HepG2 (cell line): Measurements from ENCODE around the gene RUSC1. TPM values are rescaled to one million over a fixed set of nuclear protein-coding genes. Genes with fewer than 3 reads are reported as not detected.

Experiments
- ATAC-seq: fragments of 200-7000 bp; cut with Tn5 transposase; 3 replicates; pipeline ENCODE4 v1.9.1; 2020; ENCODE audit warnings: mild to moderate bottlenecking, moderate library complexity
- BruUV-seq: library from RNA; stranded (reverse); fragments of 400-500 nt; replicated peaks from 2 replicates; lab custom pipeline; 2021; lab: Mats Ljungman, UMichigan
- CTCF ChIA-PET: fragments of 300-600 bp; formaldehyde crosslinking; extraction: SDS; loops from one replicate; lab custom pipeline; 2021; ENCODE audit warnings: low total read pairs, inconsistent platforms, low intra/inter-chr PET ratio; lab: Yijun Ruan, JAX
- POLR2A ChIA-PET: fragments of 350-600 bp; sonication (Branson Sonifier 250); formaldehyde crosslinking; loops from one replicate; lab custom pipeline; 2020; ENCODE audit warnings: antibody characterized with exemption, inconsistent platforms; lab: Yijun Ruan, JAX
- DNase-seq: peaks from one replicate; pipeline ENCODE4 v3.0.0-alpha.2; 2015; ENCODE audit warnings: low spot score
- FAIRE-seq: peaks from 3 replicates; lab custom pipeline; 2011; peaks lifted over from hg19 to GRCh38; lab: Jason Lieb, UNC
- H2AFZ ChIP-seq: one replicate; pipeline ENCODE4 v1.6.1; 2011; ENCODE audit warnings: low read length, inconsistent platforms
- H3K27ac ChIP-seq: fragments of 300-600 bp; 3 replicates; pipeline ENCODE4 v1.8.0; 2011; ENCODE audit warnings: mixed run types, mild to moderate bottlenecking, mixed read lengths, low read length, inconsistent platforms; ENCODE audit not compliant: insufficient read depth; ENCODE audit errors: extremely low read length
- H3K27me3 ChIP-seq, 2 experiments: fragments of 200-600 bp in 1 of 2; 2 replicates in 1 of 2; 3 replicates in 1 of 2; pipeline versions ENCODE4 v1.6.0 to v1.8.0; 2011; ENCODE audit warnings: low read length in 2 of 2, mild to moderate bottlenecking in 2 of 2, moderate library complexity in 2 of 2, inconsistent platforms in 1 of 2; ENCODE audit not compliant: insufficient read depth in 2 of 2, control insufficient read depth in 1 of 2
- H3K36me3 ChIP-seq, 2 experiments: fragments of 200-600 bp in 1 of 2; replicated peaks in 1 of 2; 2 replicates in 1 of 2; 3 replicates in 1 of 2; pipeline versions ENCODE4 v1.5.1 to v1.8.0; 2011; ENCODE audit warnings: low read length in 2 of 2, inconsistent platforms in 1 of 2; ENCODE audit not compliant: insufficient read depth in 2 of 2, control insufficient read depth in 1 of 2
- H3K4me1 ChIP-seq: 2 replicates; pipeline ENCODE4 v1.5.1; 2012; ENCODE audit warnings: low read length, inconsistent platforms; ENCODE audit not compliant: insufficient read depth
- H3K4me2 ChIP-seq: 2 replicates; pipeline ENCODE4 v1.6.0; 2011; ENCODE audit warnings: low read depth, low read length, inconsistent platforms
- H3K4me3 ChIP-seq, 3 experiments: fragments of 200-600 bp in 1 of 3; sonication (generic), shearing (Covaris generic) in 1 of 3; replicated peaks in 1 of 3; 2 replicates each; pipeline ENCODE4 v1.5.1; 2011 to 2016; ENCODE audit warnings: low read length in 3 of 3, inconsistent platforms in 2 of 3, low read depth in 2 of 3, mild to moderate bottlenecking in 2 of 3, control low read depth in 1 of 3, mixed read lengths in 1 of 3; ENCODE audit not compliant: insufficient read depth in 1 of 3
- H3K79me2 ChIP-seq: one replicate; pipeline ENCODE4 v1.6.1; 2011; ENCODE audit warnings: low read length, inconsistent platforms; ENCODE audit not compliant: insufficient read depth
- H3K9ac ChIP-seq: 2 replicates; pipeline ENCODE4 v1.6.0; 2011; ENCODE audit warnings: mild to moderate bottlenecking, low read depth, low read length, inconsistent platforms; ENCODE audit not compliant: insufficient read depth
- H3K9me3 ChIP-seq: 2 replicates; pipeline ENCODE4 v1.5.1; 2012; ENCODE audit warnings: mild to moderate bottlenecking, low read length
- H4K20me1 ChIP-seq: 2 replicates; pipeline ENCODE4 v1.6.0; 2011; ENCODE audit warnings: inconsistent platforms, mild to moderate bottlenecking, low read length, moderate library complexity; ENCODE audit not compliant: insufficient read depth
- BRD4 ChIP-seq: sonication (generic); formaldehyde crosslinking; IDR thresholded peaks from 2 replicates; pipeline ENCODE4 v1.4.0; 2020; ENCODE audit warnings: missing genetic modification reagents
- MZF1 ChIP-seq: sonication (generic); formaldehyde crosslinking; IDR thresholded peaks from 2 replicates; pipeline ENCODE4 v1.8.1; 2023; ENCODE audit warnings: mild to moderate bottlenecking, missing genetic modification reagents, borderline replicate concordance
- PTBP1 ChIP-seq: fragments of 200-400 bp; formaldehyde crosslinking; IDR thresholded peaks from 2 replicates; pipeline ENCODE4 v1.6.1; 2018; ENCODE audit warnings: low read length, low read depth; ENCODE audit not compliant: poor library complexity, severe bottlenecking
- SATB2 ChIP-seq: sonication (generic); formaldehyde crosslinking; IDR thresholded peaks from 2 replicates; pipeline ENCODE4 v1.5.0; 2020; ENCODE audit warnings: missing genetic modification reagents
- SMAD9 ChIP-seq: sonication (generic); formaldehyde crosslinking; IDR thresholded peaks from 2 replicates; pipeline ENCODE4 v1.5.1; 2020; ENCODE audit warnings: mild to moderate bottlenecking, missing genetic modification reagents
- SMARCE1 ChIP-seq: fragments of 450-650 bp; IDR thresholded peaks from 2 replicates; pipeline ENCODE4 v1.6.1; 2017; ENCODE audit warnings: borderline replicate concordance
- SP1 ChIP-seq, 2 experiments: fragments of 450-650 bp in 1 of 2; sonication (generic) in 1 of 2; formaldehyde crosslinking in 1 of 2; IDR thresholded peaks; 2 replicates each; pipeline versions ENCODE4 v1.4.0 to v1.6.1; 2016 to 2020; ENCODE audit warnings: missing genetic modification reagents in 1 of 2
- TEAD2 ChIP-seq: sonication (generic); formaldehyde crosslinking; IDR thresholded peaks from 2 replicates; pipeline ENCODE4 v1.9.0; 2021; ENCODE audit warnings: missing genetic modification reagents
- XBP1 ChIP-seq: sonication (generic); formaldehyde crosslinking; IDR thresholded peaks from 2 replicates; pipeline ENCODE4 v1.5.0; 2020; ENCODE audit warnings: missing genetic modification reagents
- ZNF678 ChIP-seq: sonication (generic); formaldehyde crosslinking; IDR thresholded peaks from 2 replicates; pipeline ENCODE4 v1.4.0; 2020; ENCODE audit warnings: mild to moderate bottlenecking, missing genetic modification reagents
- ZNF792 ChIP-seq: IDR thresholded peaks from 2 replicates; pipeline ENCODE4 v1.6.1; 2016
- WGBS: methylation state at CpG from one replicate; pipeline ENCODE4 v1.1.6; 2017; ENCODE audit warnings: low lambda C conversion rate; 5-methylcytosine and 5-hydroxymethylcytosine counted together
- in situ Hi-C: cut with HindIII; loops from 2 replicates; pipeline ENCODE4 v1.10.0; 2017; ENCODE audit warnings: low pct_unique_long_range_greater_than_20kb; ENCODE audit not compliant: extremely low pct_ligation_motif_present
- intact Hi-C: fragments of 100-400 bp; cut with micrococcal nuclease; formaldehyde crosslinking; loops from one replicate; pipeline ENCODE4 v1.10.0; 2022; ENCODE audit not compliant: unreplicated experiment
- polyA plus RNA-seq, 8 experiments: library from polyadenylated mRNA; depleted of rRNA in 3 of 8; stranded (reverse) in 7 of 8; unstranded in 1 of 8; fragments of >200 nt; fragmentation: Illumina TruSeq in 4 of 8; extraction: Trizol in 4 of 8; gene quantifications; 2 replicates each; pipeline versions ENCODE4 v1.2.1 to v1.2.3, GENCODE V29; 2011 to 2016; ENCODE audit warnings: low read depth in 4 of 8, missing spikeins in 1 of 8, mixed read lengths in 1 of 8; ENCODE audit not compliant: insufficient read depth in 1 of 8
- total RNA-seq, 5 experiments: library from RNA; depleted of rRNA; stranded (reverse); fragments of >200 nt; fragmentation: Illumina TruSeq; extraction: Trizol; gene quantifications; 2 replicates each; pipeline ENCODE4 v1.2.3, GENCODE V29; 2016; ENCODE audit warnings: low read depth in 1 of 5
- TF ChIP-seq, protein P1 (sequence below): IDR thresholded peaks from 2 replicates; pipeline ENCODE4 v1.6.1; 2018; ENCODE audit warnings: missing genetic modification reagents, mild to moderate bottlenecking, missing compliant biosample characterization
- TF ChIP-seq, protein P2 (sequence below): sonication (generic); formaldehyde crosslinking; IDR thresholded peaks from 2 replicates; pipeline ENCODE4 v1.5.0; 2020; ENCODE audit warnings: missing genetic modification reagents, mild to moderate bottlenecking, borderline replicate concordance
- TF ChIP-seq, protein P3 (sequence below): IDR thresholded peaks from 2 replicates; pipeline ENCODE4 v1.6.1; 2016; ENCODE audit warnings: missing compliant biosample characterization, missing genetic modification reagents, borderline replicate concordance
- TF ChIP-seq, protein P4 (sequence below): sonication (generic); formaldehyde crosslinking; IDR thresholded peaks from 2 replicates; pipeline ENCODE4 v1.8.0; 2022; ENCODE audit warnings: missing genetic modification reagents, mild to moderate bottlenecking, moderate library complexity, borderline replicate concordance
- TF ChIP-seq, protein P5 (sequence below): sonication (generic); formaldehyde crosslinking; IDR thresholded peaks from 2 replicates; pipeline ENCODE4 v1.5.0; 2020; ENCODE audit warnings: missing genetic modification reagents
- TF ChIP-seq, protein P6 (sequence below): IDR thresholded peaks from 2 replicates; pipeline ENCODE4 v1.6.1; 2016

RUSC1 gene
- total and polyA plus RNA-seq, 2 of the 13 experiments (the other 11 are each of a cell fraction or from before 2014, with no cell fraction given), result 18.7 to 20.4 TPM

DNA sequence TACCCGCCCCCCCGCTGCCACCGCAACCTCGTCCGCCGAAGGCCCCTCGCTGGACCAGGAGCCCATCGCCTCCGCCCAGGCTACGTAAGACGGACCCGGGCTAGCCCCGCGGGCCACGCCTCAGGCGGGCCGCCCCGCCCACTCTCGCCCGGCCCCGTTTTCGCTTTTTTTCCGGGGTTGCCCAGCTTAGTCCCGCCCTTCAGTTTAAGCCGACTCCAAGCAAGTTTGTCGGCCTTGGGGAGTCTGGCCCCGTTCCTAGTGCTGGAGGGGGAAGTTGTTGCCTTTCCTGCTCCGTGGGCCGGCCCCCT lies 3.0 kb downstream of the RUSC1 start:
- peaks cover 3 to 30% of the 10 kb centered on the region in 2 experiments; a peak in 4 of 5 replicates for H3K36me3 ChIP-seq
- peak overlapping the region; percentile 71 for H3K27ac ChIP-seq
- H3K27me3 ChIP-seq, result no peaks in the 10 kb centered on the region; a peak in 1 of 5 replicates
- in situ Hi-C loops (no loop called here), intact Hi-C loops (loop anchor here (1.0 to 5.0 kb wide), 5 partner anchors 15 to 269 kb away; partner anchors contain the start of genes FDPS, HCN3, MTX1 and THBS3)
- peak overlapping the region; percentile 80 for H3K4me2 ChIP-seq
- peak overlapping the region; percentile 80 to 94 (median 81); a peak in 5 of 6 replicates for H3K4me3 ChIP-seq
- H3K9me3 ChIP-seq, result no peaks in the 10 kb centered on the region
- no peaks in the 10 kb centered on the region; the same call in none of the 2 replicates for H4K20me1 ChIP-seq
- peaks cover 36% of the 10 kb centered on the region for H3K4me1 ChIP-seq
- FAIRE-seq (no peak), DNase-seq (peak; percentile 75), ATAC-seq (peak; percentile 55)
- no peak overlapping the region for H2AFZ ChIP-seq
- ChIA-PET CTCF (interaction anchor here (1.0 to 4.5 kb wide), 5 partner anchors 43 to 117 kb away, joined by 3 to 71 read pairs (median 3); partner anchors contain the start of gene HCN3), POLR2A (interaction anchor here (0.5 to 4.3 kb wide), 14 partner anchors 13 to 82 kb away, joined by 3 to 38 read pairs (median 4); partner anchors contain the start of genes CLK2, ENTREP3, FDPS and HCN3)
- BruUV-seq, result no TSS peak
- WGBS, result 2% methylated on average over 10 of the region's 29 CpGs
- peak overlapping the region; percentile 69 for H3K9ac ChIP-seq
- H3K79me2 ChIP-seq, result peaks cover 5% of the 10 kb centered on the region
- TF ChIP-seq, protein P1, sequence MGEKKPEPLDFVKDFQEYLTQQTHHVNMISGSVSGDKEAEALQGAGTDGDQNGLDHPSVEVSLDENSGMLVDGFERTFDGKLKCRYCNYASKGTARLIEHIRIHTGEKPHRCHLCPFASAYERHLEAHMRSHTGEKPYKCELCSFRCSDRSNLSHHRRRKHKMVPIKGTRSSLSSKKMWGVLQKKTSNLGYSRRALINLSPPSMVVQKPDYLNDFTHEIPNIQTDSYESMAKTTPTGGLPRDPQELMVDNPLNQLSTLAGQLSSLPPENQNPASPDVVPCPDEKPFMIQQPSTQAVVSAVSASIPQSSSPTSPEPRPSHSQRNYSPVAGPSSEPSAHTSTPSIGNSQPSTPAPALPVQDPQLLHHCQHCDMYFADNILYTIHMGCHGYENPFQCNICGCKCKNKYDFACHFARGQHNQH, result no peak
- TF ChIP-seq SP1 (IDR thresholded peaks at IDR 0.05), result no peak
- TF ChIP-seq SP1 (CRISPR knock-in tag; IDR thresholded peaks at IDR 0.05), result peak; percentile 62; the same call in 1 of the 2 replicates
- TF ChIP-seq SMARCE1, result no peak
- TF ChIP-seq, protein P2, sequence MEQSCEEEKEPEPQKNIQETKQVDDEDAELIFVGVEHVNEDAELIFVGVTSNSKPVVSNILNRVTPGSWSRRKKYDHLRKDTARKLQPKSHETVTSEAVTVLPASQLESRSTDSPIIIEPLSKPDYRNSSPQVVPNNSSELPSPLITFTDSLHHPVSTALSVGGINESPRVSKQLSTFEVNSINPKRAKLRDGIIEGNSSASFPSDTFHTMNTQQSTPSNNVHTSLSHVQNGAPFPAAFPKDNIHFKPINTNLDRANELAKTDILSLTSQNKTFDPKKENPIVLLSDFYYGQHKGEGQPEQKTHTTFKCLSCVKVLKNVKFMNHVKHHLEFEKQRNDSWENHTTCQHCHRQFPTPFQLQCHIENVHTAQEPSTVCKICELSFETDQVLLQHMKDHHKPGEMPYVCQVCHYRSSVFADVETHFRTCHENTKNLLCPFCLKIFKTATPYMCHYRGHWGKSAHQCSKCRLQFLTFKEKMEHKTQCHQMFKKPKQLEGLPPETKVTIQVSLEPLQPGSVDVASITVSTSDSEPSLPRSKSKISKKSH (CRISPR knock-in tag), result no peak
- TF ChIP-seq, protein P3, sequence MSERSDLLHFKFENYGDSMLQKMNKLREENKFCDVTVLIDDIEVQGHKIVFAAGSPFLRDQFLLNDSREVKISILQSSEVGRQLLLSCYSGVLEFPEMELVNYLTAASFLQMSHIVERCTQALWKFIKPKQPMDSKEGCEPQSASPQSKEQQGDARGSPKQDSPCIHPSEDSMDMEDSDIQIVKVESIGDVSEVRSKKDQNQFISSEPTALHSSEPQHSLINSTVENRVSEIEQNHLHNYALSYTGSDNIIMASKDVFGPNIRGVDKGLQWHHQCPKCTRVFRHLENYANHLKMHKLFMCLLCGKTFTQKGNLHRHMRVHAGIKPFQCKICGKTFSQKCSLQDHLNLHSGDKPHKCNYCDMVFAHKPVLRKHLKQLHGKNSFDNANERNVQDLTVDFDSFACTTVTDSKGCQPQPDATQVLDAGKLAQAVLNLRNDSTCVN (CRISPR knock-in tag), result no peak; the same call in 1 of the 2 replicates
- no peak for TF ChIP-seq ZNF792 (CRISPR knock-in tag)
- no peak for TF ChIP-seq PTBP1
- TF ChIP-seq, protein P4, sequence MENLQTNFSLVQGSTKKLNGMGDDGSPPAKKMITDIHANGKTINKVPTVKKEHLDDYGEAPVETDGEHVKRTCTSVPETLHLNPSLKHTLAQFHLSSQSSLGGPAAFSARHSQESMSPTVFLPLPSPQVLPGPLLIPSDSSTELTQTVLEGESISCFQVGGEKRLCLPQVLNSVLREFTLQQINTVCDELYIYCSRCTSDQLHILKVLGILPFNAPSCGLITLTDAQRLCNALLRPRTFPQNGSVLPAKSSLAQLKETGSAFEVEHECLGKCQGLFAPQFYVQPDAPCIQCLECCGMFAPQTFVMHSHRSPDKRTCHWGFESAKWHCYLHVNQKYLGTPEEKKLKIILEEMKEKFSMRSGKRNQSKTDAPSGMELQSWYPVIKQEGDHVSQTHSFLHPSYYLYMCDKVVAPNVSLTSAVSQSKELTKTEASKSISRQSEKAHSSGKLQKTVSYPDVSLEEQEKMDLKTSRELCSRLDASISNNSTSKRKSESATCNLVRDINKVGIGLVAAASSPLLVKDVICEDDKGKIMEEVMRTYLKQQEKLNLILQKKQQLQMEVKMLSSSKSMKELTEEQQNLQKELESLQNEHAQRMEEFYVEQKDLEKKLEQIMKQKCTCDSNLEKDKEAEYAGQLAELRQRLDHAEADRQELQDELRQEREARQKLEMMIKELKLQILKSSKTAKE (CRISPR knock-in tag), result no peak
- TF ChIP-seq, protein P5, sequence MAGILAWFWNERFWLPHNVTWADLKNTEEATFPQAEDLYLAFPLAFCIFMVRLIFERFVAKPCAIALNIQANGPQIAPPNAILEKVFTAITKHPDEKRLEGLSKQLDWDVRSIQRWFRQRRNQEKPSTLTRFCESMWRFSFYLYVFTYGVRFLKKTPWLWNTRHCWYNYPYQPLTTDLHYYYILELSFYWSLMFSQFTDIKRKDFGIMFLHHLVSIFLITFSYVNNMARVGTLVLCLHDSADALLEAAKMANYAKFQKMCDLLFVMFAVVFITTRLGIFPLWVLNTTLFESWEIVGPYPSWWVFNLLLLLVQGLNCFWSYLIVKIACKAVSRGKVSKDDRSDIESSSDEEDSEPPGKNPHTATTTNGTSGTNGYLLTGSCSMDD (CRISPR knock-in tag), result no peak
- TF ChIP-seq BRD4 (CRISPR knock-in tag), result no peak
- no peak for TF ChIP-seq TEAD2 (CRISPR knock-in tag)
- TF ChIP-seq SATB2, result no peak
- TF ChIP-seq, protein P6, sequence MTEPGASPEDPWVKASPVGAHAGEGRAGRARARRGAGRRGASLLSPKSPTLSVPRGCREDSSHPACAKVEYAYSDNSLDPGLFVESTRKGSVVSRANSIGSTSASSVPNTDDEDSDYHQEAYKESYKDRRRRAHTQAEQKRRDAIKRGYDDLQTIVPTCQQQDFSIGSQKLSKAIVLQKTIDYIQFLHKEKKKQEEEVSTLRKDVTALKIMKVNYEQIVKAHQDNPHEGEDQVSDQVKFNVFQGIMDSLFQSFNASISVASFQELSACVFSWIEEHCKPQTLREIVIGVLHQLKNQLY (CRISPR knock-in tag), result no peak
- TF ChIP-seq SMAD9 (CRISPR knock-in tag), result no peak
- TF ChIP-seq MZF1 (CRISPR knock-in tag), result no peak
- TF ChIP-seq ZNF678 (CRISPR knock-in tag), result no peak
- TF ChIP-seq XBP1 (CRISPR knock-in tag), result no peak
